Endothelial cell of umbilical vein (primary cell): ENCODE results near the gene LTO1. TPM values are rescaled to one million over a fixed set of nuclear protein-coding genes. Genes with fewer than 3 reads are reported as not detected.

Experiments used
- BruUV-seq: library from RNA; stranded (reverse); fragments of 400-500 nt; replicated peaks from 2 replicates; lab custom pipeline; 2021; lab: Mats Ljungman, UMichigan
- CTCF ChIA-PET: fragments of 300-600, 350-600 bp; sonication (Branson Sonifier 250); formaldehyde crosslinking; loops from one replicate; lab custom pipeline; 2021; ENCODE audit warnings: antibody characterized with exemption, inconsistent platforms; lab: Charles Lee
- POLR2A ChIA-PET: fragments of 300-600, 350-600 bp; sonication (Branson Sonifier 250); formaldehyde crosslinking; loops from one replicate; lab custom pipeline; 2021; ENCODE audit warnings: antibody characterized with exemption, inconsistent platforms; lab: Charles Lee
- DNase-seq: peaks from one replicate; pipeline ENCODE4 v3.0.0-alpha.2; 2011; ENCODE audit warnings: low read depth, low spot score
- FAIRE-seq: peaks from 2 replicates; lab custom pipeline; 2011; peaks lifted over from hg19 to GRCh38; lab: Jason Lieb, UNC
- H2AFZ ChIP-seq: 2 replicates; pipeline ENCODE4 v1.6.0; 2012; ENCODE audit warnings: low read depth, low read length, control low read depth, inconsistent platforms
- H3K27ac ChIP-seq: 2 replicates; pipeline ENCODE4 v1.5.1; 2011; ENCODE audit warnings: low read depth, mild to moderate bottlenecking, control low read depth, low read length, moderate library complexity; ENCODE audit not compliant: insufficient read depth
- H3K27me3 ChIP-seq, 2 experiments: 2 replicates each; pipeline versions ENCODE4 v1.6.0 to v1.6.1; 2011; ENCODE audit warnings: low read length in 2 of 2, mixed read lengths in 1 of 2; ENCODE audit not compliant: control insufficient read depth in 2 of 2, insufficient read depth in 2 of 2
- H3K36me3 ChIP-seq, 2 experiments: 2 replicates in 1 of 2; 3 replicates in 1 of 2; pipeline ENCODE4 v1.5.1; 2011; ENCODE audit warnings: low read length in 2 of 2, mild to moderate bottlenecking in 1 of 2, moderate library complexity in 1 of 2; ENCODE audit not compliant: control insufficient read depth in 2 of 2, insufficient read depth in 2 of 2; ENCODE audit errors: extremely low read depth in 1 of 2
- H3K4me1 ChIP-seq: 3 replicates; pipeline ENCODE4 v1.5.1; 2011; ENCODE audit warnings: mild to moderate bottlenecking, low read length; ENCODE audit not compliant: control insufficient read depth, insufficient read depth; ENCODE audit errors: extremely low read depth
- H3K4me2 ChIP-seq: 2 replicates; pipeline ENCODE4 v1.6.1; 2011; ENCODE audit warnings: low read length, control low read depth, mixed read lengths; ENCODE audit not compliant: insufficient read depth
- H3K4me3 ChIP-seq, 3 experiments: fragments of 200-600 bp in 1 of 3; sonication (generic), shearing (Covaris generic) in 1 of 3; replicated peaks in 1 of 3; 2 replicates each; pipeline ENCODE4 v1.5.1; 2011 to 2016; ENCODE audit warnings: control low read depth in 3 of 3, low read length in 3 of 3, mild to moderate bottlenecking in 2 of 3, inconsistent platforms in 1 of 3, low read depth in 1 of 3, moderate library complexity in 1 of 3; ENCODE audit not compliant: insufficient read depth in 1 of 3
- H3K79me2 ChIP-seq: 2 replicates; pipeline ENCODE4 v1.6.0; 2012; ENCODE audit warnings: low read length, inconsistent platforms; ENCODE audit not compliant: control insufficient read depth, insufficient read depth
- H3K9ac ChIP-seq: replicated peaks from 2 replicates; pipeline ENCODE3; 2011; ENCODE audit warnings: low read length, control low read depth; ENCODE audit not compliant: insufficient read depth; ENCODE audit errors: extremely low read depth
- H3K9me1 ChIP-seq: replicated peaks from 3 replicates; pipeline ENCODE4 v1.6.0; 2011; ENCODE audit warnings: mild to moderate bottlenecking, low read length; ENCODE audit not compliant: control insufficient read depth, insufficient read depth; ENCODE audit errors: extremely low read depth
- H3K9me3 ChIP-seq: replicated peaks from 2 replicates; pipeline ENCODE4 v1.5.1; 2012; ENCODE audit warnings: low read length, inconsistent platforms; ENCODE audit not compliant: control insufficient read depth, insufficient read depth
- H4K20me1 ChIP-seq: replicated peaks from 2 replicates; pipeline ENCODE3; 2011; ENCODE audit warnings: mild to moderate bottlenecking, low read length; ENCODE audit not compliant: control insufficient read depth, insufficient read depth; ENCODE audit errors: extremely low read depth
- EZH2 ChIP-seq: IDR thresholded peaks from 2 replicates; pipeline ENCODE4 v1.6.1; 2012; ENCODE audit warnings: borderline replicate concordance, low read depth, mild to moderate bottlenecking, moderate library complexity, low read length, inconsistent platforms; ENCODE audit not compliant: severe bottlenecking
- FOS ChIP-seq: IDR thresholded peaks from 2 replicates; pipeline ENCODE4 v1.6.1; 2011; ENCODE audit warnings: mild to moderate bottlenecking, low read length, moderate library complexity, borderline replicate concordance; ENCODE audit not compliant: insufficient read depth
- GATA2 ChIP-seq: IDR thresholded peaks from 2 replicates; pipeline ENCODE4 v1.7.0; 2011; ENCODE audit warnings: low read depth, mild to moderate bottlenecking, moderate library complexity, mixed read lengths, low read length; ENCODE audit not compliant: insufficient read length, insufficient read depth
- JUN ChIP-seq: IDR thresholded peaks from 2 replicates; pipeline ENCODE4 v1.6.1; 2011; ENCODE audit warnings: borderline replicate concordance, low read depth; ENCODE audit not compliant: insufficient read length, insufficient read depth
- MYC ChIP-seq: IDR thresholded peaks from one replicate; pipeline ENCODE4 v1.6.1; 2011; ENCODE audit warnings: mild to moderate bottlenecking, low read depth, low read length
- POLR2A ChIP-seq: IDR thresholded peaks from 2 replicates; pipeline ENCODE4 v1.6.1; 2012; ENCODE audit warnings: low read depth, mild to moderate bottlenecking, control low read depth, low read length
- POLR2AphosphoS5 ChIP-seq: IDR thresholded peaks from 2 replicates; pipeline ENCODE4 v1.6.1; 2012; ENCODE audit warnings: low read depth, mild to moderate bottlenecking, control low read depth, low read length, moderate library complexity; ENCODE audit not compliant: insufficient read depth
- dilution Hi-C: fragments of 300-500 bp; cut with MboI; formaldehyde crosslinking; loops from one replicate; pipeline ENCODE4 v1.15.0; 2019; ENCODE audit warnings: low sequenced_read_pairs; ENCODE audit not compliant: extremely low pct_ligation_motif_present
- intact Hi-C: fragments of 100-400 bp; cut with micrococcal nuclease; formaldehyde crosslinking; loops from one replicate; pipeline ENCODE4 v1.10.0; 2022
- polyA plus RNA-seq, 4 experiments: library from polyadenylated mRNA; depleted of rRNA in 3 of 4; stranded (reverse) in 3 of 4; unstranded in 1 of 4; fragments of >200 nt; gene quantifications; 2 replicates each; pipeline versions ENCODE4 v1.2.1 to v1.2.3, GENCODE V29; 2011 to 2012; ENCODE audit warnings: missing spikeins in 1 of 4
- total RNA-seq: library from RNA; stranded (reverse); gene quantifications from 2 replicates; pipeline ENCODE4 v1.2.3, GENCODE V29; 2021
- TF ChIP-seq, protein P1 (sequence below): IDR thresholded peaks from 2 replicates; pipeline ENCODE4 v1.6.1; 2011; ENCODE audit not compliant: insufficient read depth, insufficient read length
- TF ChIP-seq, protein P2 (sequence below), 2 donors: IDR thresholded peaks; 1 replicate in 1 of 2; 2 replicates in 1 of 2; pipeline ENCODE4 v1.5.1; 2011; ENCODE audit warnings: low read length in 2 of 2, mild to moderate bottlenecking in 2 of 2, moderate library complexity in 2 of 2, control low read depth in 1 of 2, inconsistent platforms in 1 of 2, low read depth in 1 of 2; ENCODE audit not compliant: insufficient read depth in 1 of 2; ENCODE audit errors: extremely low read depth in 1 of 2

The LTO1 gene
- total and polyA plus RNA-seq, 2 donors (not counting 3 experiments of a cell fraction or from before 2014, with no cell fraction given), result 26.8 to 30.9 TPM

- intact Hi-C loops, result no loop called here
- ChIA-PET POLR2A (no interaction called here), CTCF (no interaction called here)
- Histone ChIP-seq H2AFZ (no peak overlapping the region), H3K36me3 (peaks cover 28 to 32% of the 10 kb centered on the region in 2 experiments), H3K4me1 (no peaks in the 10 kb centered on the region), H3K4me3 (no peak overlapping the region), H3K27ac (no peak overlapping the region), H3K79me2 (peaks cover 40% of the 10 kb centered on the region), H3K27me3 (no peaks in the 10 kb centered on the region), H3K9ac (no peak overlapping the region), H3K4me2 (no peak overlapping the region), H4K20me1 (no peaks in the 10 kb centered on the region), H3K9me1 (no peaks in the 10 kb centered on the region), H3K9me3 (no peaks in the 10 kb centered on the region)
- TF ChIP-seq MYC (no peak), GATA2 (no peak), POLR2A (peak; percentile 21), JUN (no peak), POLR2AphosphoS5 (peak; percentile 39)
- TF ChIP-seq, protein P1, sequence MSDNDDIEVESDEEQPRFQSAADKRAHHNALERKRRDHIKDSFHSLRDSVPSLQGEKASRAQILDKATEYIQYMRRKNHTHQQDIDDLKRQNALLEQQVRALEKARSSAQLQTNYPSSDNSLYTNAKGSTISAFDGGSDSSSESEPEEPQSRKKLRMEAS, result no peak
- BruUV-seq, result no TSS peak
- DNase-seq (no peak), FAIRE-seq (no peak)
- dilution Hi-C loops, result loop anchor here (25.0 kb wide), 1 partner anchor 539 kb away; no protein-coding TSS in a partner anchor
These were observed 24.3 kb downstream of the LTO1 start for GRCh38 chr11:69650832-69651344.

DNA sequence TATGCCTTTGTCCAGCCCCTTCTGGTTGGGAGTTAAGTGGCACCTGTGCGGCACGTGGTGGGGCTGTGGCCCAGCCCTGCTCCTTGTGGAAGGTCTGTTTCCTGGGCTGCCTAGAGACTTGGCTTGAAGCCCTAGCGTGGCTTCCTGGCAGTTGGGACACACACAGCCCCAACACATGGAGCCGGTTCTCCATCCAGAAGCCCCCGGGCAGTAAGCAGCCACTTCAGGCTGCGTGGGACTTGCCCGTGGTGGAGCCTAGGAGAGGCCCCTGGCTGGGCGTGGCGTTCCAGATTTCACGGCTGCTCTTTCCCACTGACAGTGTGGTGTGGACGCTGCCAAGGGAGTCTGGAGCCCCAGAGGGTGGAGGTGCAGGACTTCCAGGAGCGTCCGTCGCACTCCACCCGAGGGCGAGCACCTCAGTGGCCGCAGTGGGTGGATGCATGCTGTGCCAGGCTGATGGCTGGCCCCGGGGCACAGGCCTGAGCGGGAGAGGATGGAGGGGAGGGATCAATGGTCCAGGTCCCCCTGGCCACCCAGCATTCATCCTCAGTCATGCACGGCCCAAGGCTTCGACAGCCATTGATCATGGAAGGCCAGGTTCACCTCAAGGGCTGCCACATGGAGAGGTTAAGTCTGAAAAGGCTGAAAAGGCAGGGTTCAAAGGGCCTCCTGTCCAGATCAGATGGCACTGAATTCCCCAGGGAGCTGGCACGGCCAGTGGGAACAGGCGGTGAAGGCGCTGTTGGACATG, 24.9 kb downstream of the LTO1 start:
- H3K4me1 ChIP-seq, result no peaks in the 10 kb centered on the region
- no peaks in the 10 kb centered on the region for H4K20me1 ChIP-seq
- TF ChIP-seq, protein P2, sequence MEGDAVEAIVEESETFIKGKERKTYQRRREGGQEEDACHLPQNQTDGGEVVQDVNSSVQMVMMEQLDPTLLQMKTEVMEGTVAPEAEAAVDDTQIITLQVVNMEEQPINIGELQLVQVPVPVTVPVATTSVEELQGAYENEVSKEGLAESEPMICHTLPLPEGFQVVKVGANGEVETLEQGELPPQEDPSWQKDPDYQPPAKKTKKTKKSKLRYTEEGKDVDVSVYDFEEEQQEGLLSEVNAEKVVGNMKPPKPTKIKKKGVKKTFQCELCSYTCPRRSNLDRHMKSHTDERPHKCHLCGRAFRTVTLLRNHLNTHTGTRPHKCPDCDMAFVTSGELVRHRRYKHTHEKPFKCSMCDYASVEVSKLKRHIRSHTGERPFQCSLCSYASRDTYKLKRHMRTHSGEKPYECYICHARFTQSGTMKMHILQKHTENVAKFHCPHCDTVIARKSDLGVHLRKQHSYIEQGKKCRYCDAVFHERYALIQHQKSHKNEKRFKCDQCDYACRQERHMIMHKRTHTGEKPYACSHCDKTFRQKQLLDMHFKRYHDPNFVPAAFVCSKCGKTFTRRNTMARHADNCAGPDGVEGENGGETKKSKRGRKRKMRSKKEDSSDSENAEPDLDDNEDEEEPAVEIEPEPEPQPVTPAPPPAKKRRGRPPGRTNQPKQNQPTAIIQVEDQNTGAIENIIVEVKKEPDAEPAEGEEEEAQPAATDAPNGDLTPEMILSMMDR (IDR thresholded peaks at IDR 0.05; ENCODE audit: extremely low read depth in 1 of 2, insufficient read depth in 1 of 2, low read depth in 1 of 2, low read length in 2 of 2), result no peak
- TF ChIP-seq, protein P1, result no peak
- TF ChIP-seq FOS (no peak), POLR2A (no peak), GATA2 (no peak), JUN (no peak), EZH2 (no peak), MYC (no peak), POLR2AphosphoS5 (no peak)
- DNase-seq (no peak), FAIRE-seq (no peak)
- peaks cover 30 to 32% of the 10 kb centered on the region in 2 experiments for H3K36me3 ChIP-seq
- H3K9me1 ChIP-seq, result no peaks in the 10 kb centered on the region
- H2AFZ ChIP-seq, result no peak overlapping the region
- peaks cover 46% of the 10 kb centered on the region for H3K79me2 ChIP-seq
- dilution Hi-C loops, result loop anchor here (25.0 kb wide), 1 partner anchor 538 kb away; no protein-coding TSS in a partner anchor
- H3K9ac ChIP-seq, result no peak overlapping the region
- no peak overlapping the region for H3K4me2 ChIP-seq
- no peaks in the 10 kb centered on the region for H3K27me3 ChIP-seq
- ChIA-PET POLR2A (no interaction called here), CTCF (interaction anchor here (0.7 to 1.1 kb wide), 3 partner anchors 20 to 553 kb away, joined by 3 to 4 read pairs (median 3); no protein-coding TSS in a partner anchor)
- H3K9me3 ChIP-seq, result no peaks in the 10 kb centered on the region
- H3K4me3 ChIP-seq, result no peak overlapping the region
- no TSS peak for BruUV-seq
- H3K27ac ChIP-seq, result no peak overlapping the region
- intact Hi-C loops, result no loop called here
